SK-N-MC (cell line): ENCODE data around the gene GALNT3.

Source experiments
- EZH2 ChIP-seq: fragments of 200-600 bp; sonication (generic); IDR thresholded peaks from one replicate; pipeline ENCODE4 v1.6.1; 2017; ENCODE audit warnings: antibody characterized with exemption
- POLR2AphosphoS5 ChIP-seq: IDR thresholded peaks from 2 replicates; pipeline ENCODE4 v1.6.1; 2012; ENCODE audit warnings: mild to moderate bottlenecking, low read depth, low read length, borderline replicate concordance

GRCh38 chr2:165839610-165840009 is 45.6 kb upstream of the GALNT3 start:
- TF ChIP-seq EZH2 (no peak), POLR2AphosphoS5 (no peak)
